ENCODE results near the gene KIRREL3.

- TF ChIP-seq, protein P1, sequence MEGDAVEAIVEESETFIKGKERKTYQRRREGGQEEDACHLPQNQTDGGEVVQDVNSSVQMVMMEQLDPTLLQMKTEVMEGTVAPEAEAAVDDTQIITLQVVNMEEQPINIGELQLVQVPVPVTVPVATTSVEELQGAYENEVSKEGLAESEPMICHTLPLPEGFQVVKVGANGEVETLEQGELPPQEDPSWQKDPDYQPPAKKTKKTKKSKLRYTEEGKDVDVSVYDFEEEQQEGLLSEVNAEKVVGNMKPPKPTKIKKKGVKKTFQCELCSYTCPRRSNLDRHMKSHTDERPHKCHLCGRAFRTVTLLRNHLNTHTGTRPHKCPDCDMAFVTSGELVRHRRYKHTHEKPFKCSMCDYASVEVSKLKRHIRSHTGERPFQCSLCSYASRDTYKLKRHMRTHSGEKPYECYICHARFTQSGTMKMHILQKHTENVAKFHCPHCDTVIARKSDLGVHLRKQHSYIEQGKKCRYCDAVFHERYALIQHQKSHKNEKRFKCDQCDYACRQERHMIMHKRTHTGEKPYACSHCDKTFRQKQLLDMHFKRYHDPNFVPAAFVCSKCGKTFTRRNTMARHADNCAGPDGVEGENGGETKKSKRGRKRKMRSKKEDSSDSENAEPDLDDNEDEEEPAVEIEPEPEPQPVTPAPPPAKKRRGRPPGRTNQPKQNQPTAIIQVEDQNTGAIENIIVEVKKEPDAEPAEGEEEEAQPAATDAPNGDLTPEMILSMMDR (conservative IDR thresholded peaks at IDR 0.05), result peak; percentile 7; the same call in 1 of the 2 replicates
- no peak for TF ChIP-seq EZH2 (IDR thresholded peaks at IDR 0.05; ENCODE audit: low read depth)
These were observed 9.7 kb downstream of the KIRREL3 start for GRCh38 chr11:126990716-126991480.
